ENCODE results near the gene HP1BP3.

HP1BP3 gene

GRCh38 chr1:20763417-20763816 is 23.7 kb downstream of the HP1BP3 start:
- TF ChIP-seq, protein P1, sequence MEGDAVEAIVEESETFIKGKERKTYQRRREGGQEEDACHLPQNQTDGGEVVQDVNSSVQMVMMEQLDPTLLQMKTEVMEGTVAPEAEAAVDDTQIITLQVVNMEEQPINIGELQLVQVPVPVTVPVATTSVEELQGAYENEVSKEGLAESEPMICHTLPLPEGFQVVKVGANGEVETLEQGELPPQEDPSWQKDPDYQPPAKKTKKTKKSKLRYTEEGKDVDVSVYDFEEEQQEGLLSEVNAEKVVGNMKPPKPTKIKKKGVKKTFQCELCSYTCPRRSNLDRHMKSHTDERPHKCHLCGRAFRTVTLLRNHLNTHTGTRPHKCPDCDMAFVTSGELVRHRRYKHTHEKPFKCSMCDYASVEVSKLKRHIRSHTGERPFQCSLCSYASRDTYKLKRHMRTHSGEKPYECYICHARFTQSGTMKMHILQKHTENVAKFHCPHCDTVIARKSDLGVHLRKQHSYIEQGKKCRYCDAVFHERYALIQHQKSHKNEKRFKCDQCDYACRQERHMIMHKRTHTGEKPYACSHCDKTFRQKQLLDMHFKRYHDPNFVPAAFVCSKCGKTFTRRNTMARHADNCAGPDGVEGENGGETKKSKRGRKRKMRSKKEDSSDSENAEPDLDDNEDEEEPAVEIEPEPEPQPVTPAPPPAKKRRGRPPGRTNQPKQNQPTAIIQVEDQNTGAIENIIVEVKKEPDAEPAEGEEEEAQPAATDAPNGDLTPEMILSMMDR (IDR thresholded peaks at IDR 0.05; ENCODE audit: insufficient read depth, low read length, missing control alignments), result no peak
- POLR2A ChIA-PET, result no interaction called here
- no peak overlapping the region for H3K4me3 ChIP-seq (ENCODE audit: low read depth, low read length)
- CTCF ChIA-PET, result no interaction called here
- DNase-seq (ENCODE audit: low read depth, low spot score), result no peak

- ChIA-PET CTCF (interaction anchor here (0.7 to 1.0 kb wide), 2 partner anchors 10 to 16 kb away, joined by 3 read pairs; no protein-coding TSS in a partner anchor), POLR2A (no interaction called here)
Observed at GRCh38 chr1:20760322-20760721, 26.8 kb downstream of the HP1BP3 start.

DNA sequence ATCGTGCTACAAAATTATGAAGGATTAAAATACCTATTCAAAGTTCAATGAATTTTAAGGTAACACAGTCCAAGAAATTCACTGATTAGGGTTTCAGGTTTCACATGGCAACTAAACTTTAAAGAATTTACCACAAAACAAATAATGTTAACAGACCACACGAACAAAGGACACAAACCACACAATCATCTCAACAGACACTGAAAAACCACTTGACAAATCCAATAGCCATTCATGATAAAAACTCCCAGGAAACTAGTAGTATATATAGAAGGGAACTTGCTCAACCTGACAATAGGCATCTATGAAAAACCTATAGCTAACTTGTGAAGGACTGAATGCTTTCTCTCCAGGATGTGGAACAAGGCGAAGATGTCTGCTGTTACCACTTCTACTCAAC is 33.5 kb downstream of the HP1BP3 start:
- CTCF ChIA-PET, result interaction anchor here (1.1 kb wide), 1 partner anchor 16 kb away, joined by 4 read pairs; no protein-coding TSS in a partner anchor
- POLR2A ChIA-PET, result no interaction called here
- DNase-seq (ENCODE audit: low read depth, low spot score), result no peak

More at GRCh38 chr1:20760322-20760721, 26.8 kb downstream of the HP1BP3 start:
- TF ChIP-seq, protein P1 (IDR thresholded peaks at IDR 0.05; ENCODE audit: insufficient read depth, low read length, missing control alignments), result no peak
- no peak for DNase-seq (ENCODE audit: low read depth, low spot score)
- H3K4me3 ChIP-seq (ENCODE audit: low read depth, low read length), result no peak overlapping the region

DNA sequence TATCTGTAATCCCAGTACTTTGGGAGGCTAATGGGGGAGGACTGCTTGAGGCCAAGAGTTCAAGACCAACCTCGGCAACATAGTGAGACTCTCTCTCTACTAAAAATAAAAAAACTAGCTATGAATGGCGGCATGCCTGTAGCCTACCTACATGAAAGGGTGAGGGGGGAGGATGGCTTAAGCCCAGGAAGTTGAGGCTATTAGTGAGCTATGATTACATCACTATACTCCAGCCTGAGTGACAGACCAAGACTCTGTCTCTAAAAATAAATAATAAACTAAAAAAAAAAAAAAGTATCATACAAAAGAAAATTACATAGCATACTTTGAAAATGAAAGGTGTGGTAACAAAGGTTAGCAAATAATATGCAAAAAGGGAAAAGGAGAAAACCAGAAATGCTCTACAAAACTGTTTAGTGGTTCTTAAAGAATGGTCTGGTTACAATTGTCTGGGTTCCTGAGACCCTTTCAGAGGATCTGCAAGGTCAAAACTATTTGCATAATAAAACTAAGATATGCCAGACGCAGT is 35.6 kb downstream of the HP1BP3 start:
- TF ChIP-seq, protein P1 (IDR thresholded peaks at IDR 0.05; ENCODE audit: insufficient read depth, low read length, missing control alignments), result no peak
- DNase-seq (ENCODE audit: low read depth, low spot score), result no peak
- ChIA-PET POLR2A (no interaction called here), CTCF (interaction anchor here (1.0 to 1.8 kb wide), 5 partner anchors 11 to 444 kb away, joined by 3 to 5 read pairs (median 4); no protein-coding TSS in a partner anchor)
- no peak overlapping the region for H3K4me3 ChIP-seq (ENCODE audit: low read depth, low read length)

More for the DNA sequence above, 33.5 kb downstream of the HP1BP3 start:
- TF ChIP-seq, protein P1 (IDR thresholded peaks at IDR 0.05; ENCODE audit: insufficient read depth, low read length, missing control alignments), result no peak
- H3K4me3 ChIP-seq (ENCODE audit: low read depth, low read length), result no peak overlapping the region

DNA sequence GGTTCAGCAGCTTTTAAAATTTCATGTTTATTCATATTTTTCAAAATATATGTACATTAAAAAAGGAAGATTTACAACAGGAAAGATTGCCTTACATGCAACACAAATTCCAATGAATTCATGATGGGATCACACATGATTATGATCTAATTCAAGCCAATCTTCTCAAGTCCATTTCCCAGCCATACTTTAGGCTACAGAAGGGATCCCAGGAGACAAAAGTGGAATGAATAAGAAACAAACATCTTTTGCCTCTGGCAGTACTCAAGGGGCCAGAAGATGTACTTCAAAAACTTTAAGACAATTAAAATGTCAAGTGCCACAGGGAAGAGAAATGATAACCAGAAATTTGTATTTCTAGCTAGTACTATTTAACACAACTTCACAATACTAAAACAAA is 44.4 kb downstream of the HP1BP3 start:
- ChIA-PET CTCF (interaction anchor here (1.4 to 1.8 kb wide), 2 partner anchors 10 to 45 kb away, joined by 3 to 6 read pairs; partner anchors contain the start of gene SH2D5), POLR2A (no interaction called here)

GRCh38 chr1:20740781-20741180 is 46.3 kb downstream of the HP1BP3 start:
- DNase-seq (ENCODE audit: low read depth, low spot score), result no peak
- TF ChIP-seq, protein P1 (IDR thresholded peaks at IDR 0.05; ENCODE audit: insufficient read depth, low read length, missing control alignments), result no peak
- no peak overlapping the region for H3K4me3 ChIP-seq (ENCODE audit: low read depth, low read length)
- ChIA-PET CTCF (interaction anchor here (0.8 to 1.9 kb wide), 5 partner anchors 11 to 166 kb away, joined by 3 to 9 read pairs (median 3); no protein-coding TSS in a partner anchor), POLR2A (no interaction called here)

More for the DNA sequence above, 44.4 kb downstream of the HP1BP3 start:
- no peak overlapping the region for H3K4me3 ChIP-seq (ENCODE audit: low read depth, low read length)
- no peak for DNase-seq (ENCODE audit: low read depth, low spot score)
- TF ChIP-seq, protein P1 (IDR thresholded peaks at IDR 0.05; ENCODE audit: insufficient read depth, low read length, missing control alignments), result no peak

Data from AG04449 (cell line).